CD14-positive monocyte (primary cell): ENCODE data around the gene GOSR1. TPM values are rescaled to one million over a fixed set of nuclear protein-coding genes. Genes with fewer than 3 reads are reported as not detected.
A peak's percentile ranks its signal among the peaks of the same experiment; 100 is the strongest.
"Not testable (repeated sequence)": the region's sequence is repeated elsewhere in the genome, so short reads cannot be mapped to it uniquely, and the experiment has no call there.

Source experiments
- DNase-seq, 3 donors: peaks; one replicate each; pipeline ENCODE4 v3.0.0-alpha.2; 2011 to 2022
- H2AFZ ChIP-seq: 2 replicates; pipeline ENCODE4 v1.6.0; 2012; ENCODE audit warnings: mild to moderate bottlenecking, low read depth, low read length, inconsistent platforms; ENCODE audit not compliant: insufficient read depth, poor library complexity, severe bottlenecking
- H3K27ac ChIP-seq, 2 donors: 1 replicate in 1 of 2; 2 replicates in 1 of 2; pipeline ENCODE4 v1.5.1; 2012 to 2013; ENCODE audit warnings: low read length in 2 of 2, control low read depth in 1 of 2, inconsistent platforms in 1 of 2, low read depth in 1 of 2, mild to moderate bottlenecking in 1 of 2
- H3K27me3 ChIP-seq, 2 donors: one replicate each; pipeline versions ENCODE4 v1.6.0 to v1.6.1; 2011 to 2013; ENCODE audit warnings: low read length in 2 of 2; ENCODE audit not compliant: control insufficient read depth in 2 of 2, insufficient read depth in 2 of 2
- H3K36me3 ChIP-seq, 2 donors: replicated peaks in 1 of 2; 1 replicate in 1 of 2; 2 replicates in 1 of 2; pipeline versions ENCODE4 v1.5.1 to v1.6.1; 2012 to 2013; ENCODE audit warnings: low read length in 2 of 2, control low read depth in 1 of 2, inconsistent platforms in 1 of 2, mild to moderate bottlenecking in 1 of 2; ENCODE audit not compliant: insufficient read depth in 2 of 2, control insufficient read depth in 1 of 2
- H3K4me1 ChIP-seq, 2 donors: 1 replicate in 1 of 2; 2 replicates in 1 of 2; pipeline versions ENCODE4 v1.5.1 to v1.6.1; 2012 to 2013; ENCODE audit warnings: low read length in 2 of 2, control low read depth in 1 of 2, inconsistent platforms in 1 of 2, mild to moderate bottlenecking in 1 of 2, moderate library complexity in 1 of 2; ENCODE audit not compliant: insufficient read depth in 2 of 2, control insufficient read depth in 1 of 2
- H3K4me2 ChIP-seq: replicated peaks from 2 replicates; pipeline ENCODE3; 2012; ENCODE audit warnings: low read length, moderate library complexity, mild to moderate bottlenecking; ENCODE audit not compliant: poor library complexity, severe bottlenecking; ENCODE audit errors: extremely low read depth
- H3K4me3 ChIP-seq, 3 experiments: fragments of 200-600 bp in 1 of 3; sonication (generic) in 1 of 3; replicated peaks in 1 of 3; 1 replicate in 2 of 3; 2 replicates in 1 of 3; pipeline ENCODE4 v1.5.1; 2011 to 2013; ENCODE audit warnings: low read length in 3 of 3, mild to moderate bottlenecking in 3 of 3, control low read depth in 2 of 3, low read depth in 2 of 3, inconsistent platforms in 1 of 3, moderate library complexity in 1 of 3
- H3K79me2 ChIP-seq: 2 replicates; pipeline ENCODE4 v1.6.0; 2012; ENCODE audit warnings: mild to moderate bottlenecking, control low read depth, inconsistent platforms, low read length, moderate library complexity; ENCODE audit not compliant: insufficient read depth
- H3K9ac ChIP-seq: 2 replicates; pipeline ENCODE4 v1.6.0; 2017; ENCODE audit warnings: low read length, mild to moderate bottlenecking; ENCODE audit not compliant: insufficient read depth, poor library complexity, severe bottlenecking
- H3K9me3 ChIP-seq, 2 donors: replicated peaks in 1 of 2; 1 replicate in 1 of 2; 2 replicates in 1 of 2; pipeline versions ENCODE4 v1.5.1 to v1.6.1; 2012 to 2013; ENCODE audit warnings: low read length in 2 of 2, control low read depth in 1 of 2; ENCODE audit not compliant: control insufficient read depth in 1 of 2, insufficient read depth in 1 of 2
- H4K20me1 ChIP-seq: 2 replicates; pipeline ENCODE4 v1.6.0; 2012; ENCODE audit warnings: mild to moderate bottlenecking, low read length, control low read depth, moderate library complexity; ENCODE audit not compliant: insufficient read depth
- H3K27ac Mint-ChIP-seq, 7 donors: one replicate each; pipeline ENCODE4 v1.8.0; 2020; ENCODE audit warnings: mild to moderate bottlenecking in 7 of 7, mixed read lengths in 7 of 7, moderate library complexity in 6 of 7, inconsistent platforms in 2 of 7
- H3K27me3 Mint-ChIP-seq, 3 donors: one replicate each; pipeline ENCODE4 v1.8.0; 2021 to 2022; ENCODE audit warnings: low read depth in 3 of 3, mild to moderate bottlenecking in 3 of 3, mixed read lengths in 3 of 3, moderate library complexity in 3 of 3, inconsistent platforms in 1 of 3
- H3K36me3 Mint-ChIP-seq, 2 donors: one replicate each; pipeline ENCODE4 v1.8.0; 2020; ENCODE audit warnings: mixed read lengths in 2 of 2, inconsistent platforms in 1 of 2, mild to moderate bottlenecking in 1 of 2
- H3K4me1 Mint-ChIP-seq: one replicate; pipeline ENCODE4 v1.8.0; 2020; ENCODE audit warnings: mild to moderate bottlenecking, mixed read lengths
- H3K4me3 Mint-ChIP-seq, 2 donors: one replicate each; pipeline ENCODE4 v1.8.0; 2020; ENCODE audit warnings: mild to moderate bottlenecking in 2 of 2, mixed read lengths in 2 of 2, moderate library complexity in 1 of 2
- H3K9me3 Mint-ChIP-seq, 7 donors: one replicate each; pipeline ENCODE4 v1.8.0; 2020 to 2022; ENCODE audit warnings: mixed read lengths in 7 of 7, mild to moderate bottlenecking in 6 of 7, moderate library complexity in 6 of 7, inconsistent platforms in 2 of 7
- WGBS: methylation state at CpG from one replicate; pipeline ENCODE4 v1.1.5; 2013; ENCODE audit warnings: missing lambda C conversion rate; ENCODE audit not compliant: insufficient coverage; 5-methylcytosine and 5-hydroxymethylcytosine counted together
- intact Hi-C, 2 donors: fragments of 100-400 bp; cut with micrococcal nuclease; formaldehyde crosslinking; loops; one replicate each; pipeline versions ENCODE4 v1.15.0 to v1.15.1; 2023
- polyA plus RNA-seq, 3 donors: library from polyadenylated mRNA; depleted of rRNA in 1 of 3; unstranded in 2 of 3; stranded (reverse) in 1 of 3; fragments of 300-500 nt in 2 of 3; fragments of >200 nt in 1 of 3; fragmentation: Illumina TruSeq in 2 of 3; gene quantifications; 1 replicate in 2 of 3; 2 replicates in 1 of 3; pipeline ENCODE4 v1.2.3, GENCODE V29; 2012 to 2021
- TF ChIP-seq, protein P1 (sequence below): fragments of 200-600 bp; IDR thresholded peaks from one replicate; pipeline ENCODE4 v1.8.0; 2022; ENCODE audit warnings: antibody characterized with exemption, mild to moderate bottlenecking

The GOSR1 gene
- polyA plus RNA-seq, 3 donors: 12.6 to 35.7 (median 20.9) TPM

DNA sequence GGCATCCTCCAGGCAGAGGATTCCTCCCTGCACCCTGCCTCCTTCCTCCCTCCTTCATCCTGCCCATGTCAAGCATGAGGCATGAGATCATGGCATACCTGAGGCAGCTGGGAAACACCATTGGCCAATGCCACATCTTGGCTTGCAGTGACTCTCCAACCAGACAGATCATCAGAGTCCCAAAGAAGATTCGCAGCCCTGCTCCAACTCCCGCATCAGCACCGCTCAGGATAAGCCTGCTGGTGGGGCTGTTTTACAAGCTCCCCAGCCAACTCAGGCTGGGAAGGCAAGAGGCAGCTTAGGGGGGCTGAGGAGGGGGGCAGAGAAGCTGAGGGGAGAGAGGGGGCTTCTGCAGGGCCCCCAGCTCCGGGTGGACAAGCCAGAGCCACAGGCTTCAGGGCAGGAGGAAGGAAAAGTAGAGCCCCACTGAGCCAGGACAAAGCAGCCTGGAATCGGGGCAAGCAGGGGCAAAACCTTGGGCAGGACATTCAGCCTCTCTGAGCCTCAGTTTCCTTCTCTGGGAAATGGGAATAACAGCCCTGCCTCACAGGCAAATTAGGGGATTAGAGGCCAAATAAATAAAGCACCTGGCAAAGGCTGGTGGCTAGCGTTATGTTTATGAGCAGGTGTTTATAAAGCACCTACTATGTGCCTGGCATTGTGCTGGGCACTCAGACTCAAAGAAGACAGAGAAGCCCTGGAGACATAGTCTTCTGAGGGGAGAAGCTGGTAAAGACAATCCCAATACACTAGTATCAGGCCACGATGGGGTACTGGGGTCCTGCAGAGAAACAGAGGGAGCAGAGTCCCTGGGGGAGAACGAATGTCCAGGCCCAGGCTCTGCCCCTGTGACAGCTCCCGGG lies 88.1 kb downstream of the GOSR1 start:
- no peaks in the 10 kb centered on the region for H3K36me3 Mint-ChIP-seq
- intact Hi-C loops: no loop called here
- no peak overlapping the region for H3K4me3 Mint-ChIP-seq

DNA sequence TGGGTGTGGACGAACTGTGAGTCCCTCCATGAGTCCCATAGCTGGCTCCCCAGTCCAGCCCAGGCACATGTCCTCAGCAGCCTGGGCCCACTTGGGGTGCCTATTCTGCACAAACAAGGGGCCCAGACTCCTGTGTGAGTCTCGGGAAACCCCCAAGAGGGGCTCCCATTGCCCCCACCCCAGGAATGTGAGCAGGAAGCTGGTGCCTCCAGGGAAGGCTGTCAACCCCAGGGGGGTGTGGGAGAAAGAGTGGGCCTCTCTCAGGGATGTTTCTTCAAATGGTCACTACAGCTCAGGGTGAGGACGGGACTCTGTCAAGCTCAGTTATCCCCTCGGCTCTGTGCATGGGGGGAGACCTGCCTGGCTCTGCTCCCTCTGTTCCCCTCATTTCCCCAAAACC lies 88.9 kb downstream of the GOSR1 start:
- H3K36me3 Mint-ChIP-seq, H3K4me2 ChIP-seq, H3K4me3 Mint-ChIP-seq, H3K9me3 ChIP-seq, intact Hi-C loops, H3K79me2 ChIP-seq, H4K20me1 ChIP-seq, H3K4me1 ChIP-seq, H2AFZ ChIP-seq, H3K9me3 Mint-ChIP-seq, H3K27ac Mint-ChIP-seq, H3K27me3 Mint-ChIP-seq, H3K27me3 ChIP-seq, H3K27ac ChIP-seq, H3K9ac ChIP-seq, H3K4me3 ChIP-seq, DNase-seq, H3K36me3 ChIP-seq: not testable (repeated sequence)
- no CpG with 5 or more reads among the region's 4 CpGs for WGBS
- peaks cover 18% of the 10 kb centered on the region for H3K4me1 Mint-ChIP-seq

More for the DNA sequence above, 88.1 kb downstream of the GOSR1 start:
- no peak for DNase-seq
- Histone ChIP-seq H3K27ac (no peak overlapping the region), H3K27me3 (no peaks in the 10 kb centered on the region), H3K4me2 (no peak overlapping the region), H3K79me2 (no peaks in the 10 kb centered on the region), H3K4me3 (no peak overlapping the region), H3K9me3 (no peaks in the 10 kb centered on the region), H3K4me1 (peaks cover 8 to 10% of the 10 kb centered on the region in 2 donors), H3K9ac (no peak overlapping the region), H2AFZ (no peak overlapping the region), H4K20me1 (no peaks in the 10 kb centered on the region), H3K36me3 (no peaks in the 10 kb centered on the region)
- WGBS: 46% methylated on average over 2 of the region's 9 CpGs
- Mint-ChIP-seq H3K27me3 (peaks cover 0 to 6% (median 3%) of the 10 kb centered on the region in 3 donors), H3K4me1 (peaks cover 18% of the 10 kb centered on the region), H3K9me3 (no peaks in the 10 kb centered on the region), H3K27ac (peak overlapping the region in 1 of 7 donors; percentile 60)
- TF ChIP-seq, protein P1, sequence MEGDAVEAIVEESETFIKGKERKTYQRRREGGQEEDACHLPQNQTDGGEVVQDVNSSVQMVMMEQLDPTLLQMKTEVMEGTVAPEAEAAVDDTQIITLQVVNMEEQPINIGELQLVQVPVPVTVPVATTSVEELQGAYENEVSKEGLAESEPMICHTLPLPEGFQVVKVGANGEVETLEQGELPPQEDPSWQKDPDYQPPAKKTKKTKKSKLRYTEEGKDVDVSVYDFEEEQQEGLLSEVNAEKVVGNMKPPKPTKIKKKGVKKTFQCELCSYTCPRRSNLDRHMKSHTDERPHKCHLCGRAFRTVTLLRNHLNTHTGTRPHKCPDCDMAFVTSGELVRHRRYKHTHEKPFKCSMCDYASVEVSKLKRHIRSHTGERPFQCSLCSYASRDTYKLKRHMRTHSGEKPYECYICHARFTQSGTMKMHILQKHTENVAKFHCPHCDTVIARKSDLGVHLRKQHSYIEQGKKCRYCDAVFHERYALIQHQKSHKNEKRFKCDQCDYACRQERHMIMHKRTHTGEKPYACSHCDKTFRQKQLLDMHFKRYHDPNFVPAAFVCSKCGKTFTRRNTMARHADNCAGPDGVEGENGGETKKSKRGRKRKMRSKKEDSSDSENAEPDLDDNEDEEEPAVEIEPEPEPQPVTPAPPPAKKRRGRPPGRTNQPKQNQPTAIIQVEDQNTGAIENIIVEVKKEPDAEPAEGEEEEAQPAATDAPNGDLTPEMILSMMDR: no peak

DNA sequence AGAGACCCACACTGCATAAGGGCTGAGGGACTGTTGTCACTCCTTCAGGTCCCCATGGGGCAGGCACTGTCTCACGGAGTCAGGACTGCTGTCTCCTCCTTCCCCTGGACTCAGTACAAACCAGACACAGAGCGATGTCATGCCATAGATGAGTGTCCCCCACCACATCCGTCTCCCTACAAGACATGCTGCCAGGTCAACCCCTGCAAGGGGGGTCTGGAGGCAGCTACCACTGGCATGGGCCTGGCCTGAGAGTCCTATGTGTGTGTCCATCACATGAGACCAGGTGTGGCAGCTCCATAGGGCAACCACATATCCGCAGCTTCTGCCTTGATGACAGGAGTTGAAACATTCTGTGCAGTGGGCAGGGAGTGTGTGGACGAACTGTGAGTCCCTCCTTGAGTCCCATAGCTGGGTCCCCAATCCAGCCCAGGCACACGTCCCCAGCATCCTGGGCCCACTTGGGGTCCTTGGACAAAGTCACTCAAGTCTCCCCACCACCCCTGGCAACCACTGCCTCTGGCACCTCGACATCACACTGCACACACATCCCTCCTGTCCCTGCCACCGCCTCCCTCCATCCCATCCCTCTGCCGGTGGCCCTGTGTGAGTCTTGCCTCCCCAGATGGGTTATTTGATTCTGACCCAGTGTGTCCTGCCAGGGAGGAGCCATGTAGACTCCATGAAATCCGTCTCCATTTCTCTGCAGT lies 89.5 kb downstream of the GOSR1 start:
- H3K36me3 ChIP-seq, H3K27ac Mint-ChIP-seq, H3K27me3 Mint-ChIP-seq, H4K20me1 ChIP-seq, H3K4me2 ChIP-seq, H3K9ac ChIP-seq, H3K36me3 Mint-ChIP-seq, H3K4me3 ChIP-seq, H3K9me3 Mint-ChIP-seq, H3K9me3 ChIP-seq, H3K27me3 ChIP-seq, H3K27ac ChIP-seq, H3K4me3 Mint-ChIP-seq, DNase-seq, H2AFZ ChIP-seq, H3K79me2 ChIP-seq, H3K4me1 ChIP-seq, intact Hi-C loops: not testable (repeated sequence)
- 99% methylated on average over 6 of the region's 10 CpGs for WGBS
- H3K4me1 Mint-ChIP-seq: peaks cover 18% of the 10 kb centered on the region
